HepG2 (cell line): ENCODE measurements around the gene NOS1AP. TPM values are rescaled to one million over a fixed set of nuclear protein-coding genes. Genes with fewer than 3 reads are reported as not detected.

Source experiments
- ATAC-seq: fragments of 200-7000 bp; cut with Tn5 transposase; 3 replicates; pipeline ENCODE4 v1.9.1; 2020; ENCODE audit warnings: mild to moderate bottlenecking, moderate library complexity
- BruUV-seq: library from RNA; stranded (reverse); fragments of 400-500 nt; replicated peaks from 2 replicates; lab custom pipeline; 2021; lab: Mats Ljungman, UMichigan
- CTCF ChIA-PET: fragments of 300-600 bp; formaldehyde crosslinking; extraction: SDS; loops from one replicate; lab custom pipeline; 2021; ENCODE audit warnings: low total read pairs, inconsistent platforms, low intra/inter-chr PET ratio; lab: Yijun Ruan, JAX
- POLR2A ChIA-PET: fragments of 350-600 bp; sonication (Branson Sonifier 250); formaldehyde crosslinking; loops from one replicate; lab custom pipeline; 2020; ENCODE audit warnings: antibody characterized with exemption, inconsistent platforms; lab: Yijun Ruan, JAX
- DNase-seq: peaks from one replicate; pipeline ENCODE4 v3.0.0-alpha.2; 2015; ENCODE audit warnings: low spot score
- FAIRE-seq: peaks from 3 replicates; lab custom pipeline; 2011; peaks lifted over from hg19 to GRCh38; lab: Jason Lieb, UNC
- H2AFZ ChIP-seq: one replicate; pipeline ENCODE4 v1.6.1; 2011; ENCODE audit warnings: low read length, inconsistent platforms
- H3K27ac ChIP-seq: fragments of 300-600 bp; 3 replicates; pipeline ENCODE4 v1.8.0; 2011; ENCODE audit warnings: mixed run types, mild to moderate bottlenecking, mixed read lengths, low read length, inconsistent platforms; ENCODE audit not compliant: insufficient read depth; ENCODE audit errors: extremely low read length
- H3K27me3 ChIP-seq, 2 experiments: fragments of 200-600 bp in 1 of 2; 2 replicates in 1 of 2; 3 replicates in 1 of 2; pipeline versions ENCODE4 v1.6.0 to v1.8.0; 2011; ENCODE audit warnings: low read length in 2 of 2, mild to moderate bottlenecking in 2 of 2, moderate library complexity in 2 of 2, inconsistent platforms in 1 of 2; ENCODE audit not compliant: insufficient read depth in 2 of 2, control insufficient read depth in 1 of 2
- H3K36me3 ChIP-seq, 2 experiments: fragments of 200-600 bp in 1 of 2; replicated peaks in 1 of 2; 2 replicates in 1 of 2; 3 replicates in 1 of 2; pipeline versions ENCODE4 v1.5.1 to v1.8.0; 2011; ENCODE audit warnings: low read length in 2 of 2, inconsistent platforms in 1 of 2; ENCODE audit not compliant: insufficient read depth in 2 of 2, control insufficient read depth in 1 of 2
- H3K4me1 ChIP-seq: 2 replicates; pipeline ENCODE4 v1.5.1; 2012; ENCODE audit warnings: low read length, inconsistent platforms; ENCODE audit not compliant: insufficient read depth
- H3K4me2 ChIP-seq: 2 replicates; pipeline ENCODE4 v1.6.0; 2011; ENCODE audit warnings: low read depth, low read length, inconsistent platforms
- H3K4me3 ChIP-seq, 3 experiments: fragments of 200-600 bp in 1 of 3; sonication (generic), shearing (Covaris generic) in 1 of 3; replicated peaks in 1 of 3; 2 replicates each; pipeline ENCODE4 v1.5.1; 2011 to 2016; ENCODE audit warnings: low read length in 3 of 3, inconsistent platforms in 2 of 3, low read depth in 2 of 3, mild to moderate bottlenecking in 2 of 3, control low read depth in 1 of 3, mixed read lengths in 1 of 3; ENCODE audit not compliant: insufficient read depth in 1 of 3
- H3K79me2 ChIP-seq: one replicate; pipeline ENCODE4 v1.6.1; 2011; ENCODE audit warnings: low read length, inconsistent platforms; ENCODE audit not compliant: insufficient read depth
- H3K9ac ChIP-seq: 2 replicates; pipeline ENCODE4 v1.6.0; 2011; ENCODE audit warnings: mild to moderate bottlenecking, low read depth, low read length, inconsistent platforms; ENCODE audit not compliant: insufficient read depth
- H3K9me3 ChIP-seq: 2 replicates; pipeline ENCODE4 v1.5.1; 2012; ENCODE audit warnings: mild to moderate bottlenecking, low read length
- H4K20me1 ChIP-seq: 2 replicates; pipeline ENCODE4 v1.6.0; 2011; ENCODE audit warnings: inconsistent platforms, mild to moderate bottlenecking, low read length, moderate library complexity; ENCODE audit not compliant: insufficient read depth
- AHR ChIP-seq: IDR thresholded peaks from 2 replicates; pipeline ENCODE4 v1.6.1; 2018; ENCODE audit warnings: missing genetic modification reagents, missing compliant biosample characterization
- ATF1 ChIP-seq: IDR thresholded peaks from 2 replicates; pipeline ENCODE4 v1.6.1; 2016; ENCODE audit warnings: mild to moderate bottlenecking, control low read depth
- BRCA1 ChIP-seq: sonication (generic); formaldehyde crosslinking; IDR thresholded peaks from 2 replicates; pipeline ENCODE4 v1.4.0; 2020; ENCODE audit warnings: missing genetic modification reagents
- FOSL2 ChIP-seq: sonication (generic); formaldehyde crosslinking; IDR thresholded peaks from 2 replicates; pipeline ENCODE4 v1.4.0; 2020; ENCODE audit warnings: missing genetic modification reagents
- FOXA1 ChIP-seq, 2 experiments: fragments of 450-650 bp in 1 of 2; sonication (generic) in 1 of 2; formaldehyde crosslinking in 1 of 2; IDR thresholded peaks; 2 replicates each; pipeline versions ENCODE4 v1.4.0 to v1.6.1; 2016 to 2020; ENCODE audit warnings: missing genetic modification reagents in 1 of 2
- GABPB1 ChIP-seq: IDR thresholded peaks from 2 replicates; pipeline ENCODE4 v1.6.1; 2016; ENCODE audit warnings: mild to moderate bottlenecking, missing genetic modification reagents, moderate library complexity, missing compliant biosample characterization
- HCFC1 ChIP-seq: fragments of 150-350 bp; IDR thresholded peaks from 2 replicates; pipeline ENCODE4 v1.6.1; 2014; ENCODE audit warnings: low read depth, low read length
- HNRNPL ChIP-seq: fragments of 200-400 bp; formaldehyde crosslinking; IDR thresholded peaks from 2 replicates; pipeline ENCODE4 v1.6.1; 2017; ENCODE audit warnings: mild to moderate bottlenecking, low read depth, low read length
- JUND ChIP-seq: sonication (generic); formaldehyde crosslinking; IDR thresholded peaks from 2 replicates; pipeline ENCODE4 v1.8.0; 2022; ENCODE audit warnings: mild to moderate bottlenecking, missing genetic modification reagents
- KAT7 ChIP-seq: IDR thresholded peaks from 2 replicates; pipeline ENCODE4 v1.6.1; 2018; ENCODE audit warnings: borderline replicate concordance, missing compliant biosample characterization
- KAT8 ChIP-seq: IDR thresholded peaks from 2 replicates; pipeline ENCODE4 v1.6.1; 2016; ENCODE audit warnings: missing genetic modification reagents, missing compliant biosample characterization
- MED8 ChIP-seq: sonication (generic); formaldehyde crosslinking; IDR thresholded peaks from 2 replicates; pipeline ENCODE4 v1.8.1; 2023; ENCODE audit warnings: mild to moderate bottlenecking, missing genetic modification reagents; ENCODE audit not compliant: insufficient replicate concordance
- NBN ChIP-seq: fragments of 450-650 bp; conservative IDR thresholded peaks from 2 replicates; pipeline ENCODE4 v1.6.1; 2017
- NFYC ChIP-seq: IDR thresholded peaks from 2 replicates; pipeline ENCODE4 v1.6.1; 2016; ENCODE audit warnings: missing genetic modification reagents, missing compliant biosample characterization
- NR2F2 ChIP-seq: IDR thresholded peaks from 2 replicates; pipeline ENCODE4 v1.6.1; 2012; ENCODE audit warnings: low read depth, inconsistent platforms, borderline replicate concordance
- PHB2 ChIP-seq: fragments of 450-650 bp; IDR thresholded peaks from 2 replicates; pipeline ENCODE4 v1.6.1; 2018; ENCODE audit not compliant: partially characterized antibody
- POGZ ChIP-seq: sonication (generic); formaldehyde crosslinking; IDR thresholded peaks from 2 replicates; pipeline ENCODE4 v1.4.0; 2020; ENCODE audit warnings: mild to moderate bottlenecking, missing genetic modification reagents
- SIN3A ChIP-seq: IDR thresholded peaks from 2 replicates; pipeline ENCODE4 v1.6.1; 2011; ENCODE audit warnings: low read depth, mild to moderate bottlenecking, control low read depth, low read length, borderline replicate concordance
- SUZ12 ChIP-seq: fragments of 150-350 bp; IDR thresholded peaks from 2 replicates; pipeline ENCODE4 v1.6.1; 2014; ENCODE audit warnings: low read depth, low read length
- XRCC5 ChIP-seq: fragments of 200-400 bp; formaldehyde crosslinking; optimal IDR thresholded peaks from 2 replicates; pipeline ENCODE3; 2017; ENCODE audit warnings: mild to moderate bottlenecking, low read length
- ZBTB1 ChIP-seq: sonication (generic); formaldehyde crosslinking; IDR thresholded peaks from 2 replicates; pipeline ENCODE4 v1.4.0; 2020; ENCODE audit warnings: missing genetic modification reagents, borderline replicate concordance
- ZBTB34 ChIP-seq: sonication (generic); formaldehyde crosslinking; IDR thresholded peaks from 2 replicates; pipeline ENCODE4 v1.8.0; 2022; ENCODE audit warnings: mild to moderate bottlenecking, missing genetic modification reagents
- ZFP36L2 ChIP-seq: sonication (generic); formaldehyde crosslinking; IDR thresholded peaks from 2 replicates; pipeline ENCODE4 v1.4.0; 2020; ENCODE audit warnings: missing genetic modification reagents
- ZNF597 ChIP-seq: sonication (generic); formaldehyde crosslinking; IDR thresholded peaks from 2 replicates; pipeline ENCODE4 v1.5.0; 2020; ENCODE audit warnings: missing genetic modification reagents
- ZNF674 ChIP-seq: sonication (generic); formaldehyde crosslinking; IDR thresholded peaks from 2 replicates; pipeline ENCODE4 v1.5.0; 2020; ENCODE audit warnings: low read depth, mild to moderate bottlenecking, missing genetic modification reagents
- ZNF784 ChIP-seq: sonication (generic); formaldehyde crosslinking; IDR thresholded peaks from 2 replicates; pipeline ENCODE4 v1.5.1; 2020; ENCODE audit warnings: missing genetic modification reagents, mild to moderate bottlenecking, borderline replicate concordance
- ZNF792 ChIP-seq: IDR thresholded peaks from 2 replicates; pipeline ENCODE4 v1.6.1; 2016
- WGBS: methylation state at CpG from one replicate; pipeline ENCODE4 v1.1.6; 2017; ENCODE audit warnings: low lambda C conversion rate; 5-methylcytosine and 5-hydroxymethylcytosine counted together
- in situ Hi-C: cut with HindIII; loops from 2 replicates; pipeline ENCODE4 v1.10.0; 2017; ENCODE audit warnings: low pct_unique_long_range_greater_than_20kb; ENCODE audit not compliant: extremely low pct_ligation_motif_present
- intact Hi-C: fragments of 100-400 bp; cut with micrococcal nuclease; formaldehyde crosslinking; loops from one replicate; pipeline ENCODE4 v1.10.0; 2022; ENCODE audit not compliant: unreplicated experiment
- polyA plus RNA-seq, 8 experiments: library from polyadenylated mRNA; depleted of rRNA in 3 of 8; stranded (reverse) in 7 of 8; unstranded in 1 of 8; fragments of >200 nt; fragmentation: Illumina TruSeq in 4 of 8; extraction: Trizol in 4 of 8; gene quantifications; 2 replicates each; pipeline versions ENCODE4 v1.2.1 to v1.2.3, GENCODE V29; 2011 to 2016; ENCODE audit warnings: low read depth in 4 of 8, missing spikeins in 1 of 8, mixed read lengths in 1 of 8; ENCODE audit not compliant: insufficient read depth in 1 of 8
- total RNA-seq, 5 experiments: library from RNA; depleted of rRNA; stranded (reverse); fragments of >200 nt; fragmentation: Illumina TruSeq; extraction: Trizol; gene quantifications; 2 replicates each; pipeline ENCODE4 v1.2.3, GENCODE V29; 2016; ENCODE audit warnings: low read depth in 1 of 5

The NOS1AP gene
- total and polyA plus RNA-seq, 2 of the 13 experiments (the other 11 are each of a cell fraction or from before 2014, with no cell fraction given): 2.0 to 3.3 TPM

- ATAC-seq (peak; percentile 78), FAIRE-seq (no peak), DNase-seq (peak; percentile 64)
- no peaks in the 10 kb centered on the region for H3K36me3 ChIP-seq
- ChIA-PET POLR2A (no interaction called here), CTCF (interaction anchor here (0.9 to 3.3 kb wide), 3 partner anchors 221 to 337 kb away, joined by 4 to 37 read pairs (median 10); no protein-coding TSS in a partner anchor)
- no peaks in the 10 kb centered on the region for H4K20me1 ChIP-seq
- no peak overlapping the region for H3K27ac ChIP-seq
- intact Hi-C loops (loop anchor here (5.0 kb wide), 1 partner anchor 442 kb away; the partner anchor contains the start of gene UHMK1), in situ Hi-C loops (loop anchor here (5.0 kb wide), 3 partner anchors 92 to 337 kb away; no protein-coding TSS in a partner anchor)
- H3K4me3 ChIP-seq: no peak overlapping the region
- no peaks in the 10 kb centered on the region for H3K79me2 ChIP-seq
- 0% methylated on average over 3 of the region's 3 CpGs for WGBS
- peaks cover 16% of the 10 kb centered on the region for H3K4me1 ChIP-seq
- H3K4me2 ChIP-seq: no peak overlapping the region; the same call in 1 of the 2 replicates
- H2AFZ ChIP-seq: no peak overlapping the region
- BruUV-seq: no TSS peak
- H3K27me3 ChIP-seq: no peaks in the 10 kb centered on the region
- no peak overlapping the region for H3K9ac ChIP-seq
- no peaks in the 10 kb centered on the region for H3K9me3 ChIP-seq
- TF ChIP-seq NFYC (no peak), ZBTB1 (CRISPR knock-in tag) (no peak), XRCC5 (peak; percentile 44), ZNF784 (no peak), SUZ12 (no peak), NR2F2 (no peak), JUND (CRISPR knock-in tag) (no peak), HNRNPL (no peak), ZFP36L2 (CRISPR knock-in tag) (no peak), KAT7 (CRISPR knock-in tag) (no peak), SIN3A (no peak), ZNF674 (CRISPR knock-in tag) (no peak), ZNF792 (CRISPR knock-in tag) (no peak), NBN (no peak), ZBTB34 (CRISPR knock-in tag) (no peak), POGZ (CRISPR knock-in tag) (no peak), GABPB1 (CRISPR knock-in tag) (no peak), FOSL2 (CRISPR knock-in tag) (peak; percentile 93), ZNF597 (CRISPR knock-in tag) (no peak), HCFC1 (no peak), PHB2 (no peak), KAT8 (no peak), ATF1 (CRISPR knock-in tag) (no peak), BRCA1 (CRISPR knock-in tag) (no peak), FOXA1 (IDR thresholded peaks at IDR 0.05) (no peak), FOXA1 (CRISPR knock-in tag; IDR thresholded peaks at IDR 0.05) (peak; percentile 31; the same call in 1 of the 2 replicates), AHR (no peak), MED8 (CRISPR knock-in tag) (no peak)
Measured at GRCh38 chr1:162055062-162055461, 14.4 kb upstream of the NOS1AP start.
